CD4-positive, alpha-beta T cell treated with Interleukin-15 for 4 hours (primary cell): Measurements from ENCODE around the gene RSPH4A.
"Not testable (repeated sequence)": the region's sequence is repeated elsewhere in the genome, so short reads cannot be mapped to it uniquely, and the experiment has no call there.

ENCODE experiments used
- DNase-seq: peaks from one replicate; pipeline ENCODE4 v3.0.0-alpha.2; 2020; ENCODE audit warnings: low spot score

The RSPH4A gene

GRCh38 chr6:116625872-116626271, 9.6 kb downstream of the RSPH4A start:
- no peak for DNase-seq

GRCh38 chr6:116629563-116629981, 13.3 kb downstream of the RSPH4A start:
- no peak for DNase-seq

GRCh38 chr6:116631379-116631990, 15.2 kb downstream of the RSPH4A start:
- DNase-seq: no peak

- DNase-seq: no peak
Measured at GRCh38 chr6:116633685-116634084, 17.4 kb downstream of the RSPH4A start.

- no peak for DNase-seq
Measured at GRCh38 chr6:116648156-116648555, 31.9 kb downstream of the RSPH4A start.

- DNase-seq: no peak
Measured at GRCh38 chr6:116649129-116649528, 32.9 kb downstream of the RSPH4A start.

- no peak for DNase-seq
Measured at GRCh38 chr6:116651916-116652315, 35.6 kb downstream of the RSPH4A start.

- DNase-seq: no peak
Measured at GRCh38 chr6:116661594-116661993, 45.3 kb downstream of the RSPH4A start.

- DNase-seq: no peak
Measured at GRCh38 chr6:116662202-116662601, 45.9 kb downstream of the RSPH4A start.

- DNase-seq: no peak
Measured at GRCh38 chr6:116663308-116663707, 47.0 kb downstream of the RSPH4A start.

GRCh38 chr6:116664169-116664568, 47.9 kb downstream of the RSPH4A start:
- DNase-seq: not testable (repeated sequence)

- DNase-seq: no peak
Measured at GRCh38 chr6:116665464-116665863, 49.2 kb downstream of the RSPH4A start.

GRCh38 chr6:116666869-116667268, 50.6 kb downstream of the RSPH4A start:
- DNase-seq: no peak

GRCh38 chr6:116667623-116668022, 51.3 kb downstream of the RSPH4A start:
- DNase-seq: no peak

- DNase-seq: no peak
Measured at GRCh38 chr6:116672306-116672705, 56.0 kb downstream of the RSPH4A start.

GRCh38 chr6:116676021-116676420, 59.7 kb downstream of the RSPH4A start:
- no peak for DNase-seq

- peak; percentile 88 for DNase-seq
Measured at GRCh38 chr6:116680880-116681672, 64.8 kb downstream of the RSPH4A start, which contains the start of gene KPNA5. Gene KPNA5, plus strand, starts transcription at chr6:116681211. Its CDS starts 124 bp downstream, at chr6:116681335.

GRCh38 chr6:116682334-116682712, 66.0 kb downstream of the RSPH4A start:
- DNase-seq: peak; percentile 65
